Glomerular visceral epithelial cell (primary cell): ENCODE results near the gene LPP.

Experiments used
- DNase-seq: peaks from one replicate; pipeline ENCODE4 v3.0.0-alpha.2; 2016; ENCODE audit errors: extremely low spot score

The LPP gene

DNA sequence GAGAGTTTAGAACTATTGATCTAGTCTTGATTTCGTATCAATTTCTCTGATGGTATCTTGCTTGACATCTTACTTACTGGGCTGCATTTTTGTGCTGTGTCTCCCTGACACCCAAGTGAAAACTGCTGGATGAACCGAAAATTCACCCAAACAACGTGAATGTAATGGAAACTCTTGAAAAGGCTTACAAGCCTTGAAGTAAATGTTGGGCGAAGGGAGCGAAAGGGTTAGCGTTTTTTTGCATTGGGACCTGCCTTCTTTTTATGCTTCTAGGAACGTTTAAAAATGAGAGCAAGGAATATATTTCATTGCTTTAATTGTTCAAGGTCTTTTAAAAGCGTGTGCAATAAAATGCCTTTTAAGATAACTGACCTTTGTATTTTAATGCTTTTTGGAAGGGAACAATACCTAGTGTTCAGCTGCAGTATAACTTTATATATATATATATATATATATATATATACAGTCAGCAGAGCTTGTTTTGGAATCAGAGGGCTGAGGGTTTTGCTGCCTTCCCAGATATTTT, 94.1 kb downstream of the LPP start:
- no peak for DNase-seq

GRCh38 chr3:188253123-188253793, 99.3 kb downstream of the LPP start:
- no peak for DNase-seq

- DNase-seq, result no peak
Measured at GRCh38 chr3:188253800-188254452, 100.0 kb downstream of the LPP start.

- DNase-seq, result no peak
Measured at GRCh38 chr3:188254520-188255070, 100.6 kb downstream of the LPP start.

- DNase-seq, result no peak
Measured at GRCh38 chr3:188255190-188255589, 101.2 kb downstream of the LPP start.

GRCh38 chr3:188256758-188257157, 102.8 kb downstream of the LPP start:
- no peak for DNase-seq

- DNase-seq, result no peak
Measured at GRCh38 chr3:188257384-188258026, 103.5 kb downstream of the LPP start.

DNA sequence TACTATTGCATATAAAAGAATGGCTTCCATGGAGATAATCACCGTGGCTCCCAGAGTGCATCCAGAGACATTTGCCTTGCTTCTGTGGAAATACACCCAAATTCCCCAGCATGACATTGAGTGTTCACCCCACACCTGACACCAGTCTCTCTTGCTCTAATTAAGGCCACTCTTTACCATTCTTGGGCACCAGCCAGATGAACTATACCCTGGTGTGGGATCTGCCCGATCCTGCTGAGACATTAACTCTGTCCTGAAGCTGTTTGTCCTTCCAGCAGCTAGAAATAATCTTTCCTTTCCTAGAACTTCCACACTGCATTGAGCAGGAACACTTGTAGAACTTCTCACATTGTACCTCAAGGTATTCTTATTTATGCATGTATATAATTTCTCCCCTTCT, 105.2 kb downstream of the LPP start:
- DNase-seq, result no peak

DNA sequence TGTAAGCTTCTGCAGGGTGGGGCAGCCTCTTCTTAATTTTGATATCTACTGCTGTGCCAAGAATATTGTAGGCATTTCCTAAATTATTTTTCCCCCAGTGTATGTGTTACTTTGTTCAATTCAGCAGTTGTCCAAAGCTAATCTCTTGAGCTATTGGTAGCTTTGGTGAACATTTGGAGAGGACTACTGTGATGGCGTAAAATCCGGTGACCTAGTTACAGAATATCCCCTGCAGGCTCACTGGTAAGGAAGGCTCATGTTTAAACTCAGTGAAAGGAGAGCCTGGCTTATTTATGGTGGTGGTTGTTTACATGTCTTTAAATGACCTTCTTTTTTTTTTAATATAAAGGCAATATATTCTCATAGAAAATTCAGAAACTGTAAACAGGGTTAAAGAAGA, 105.6 kb downstream of the LPP start:
- no peak for DNase-seq

DNA sequence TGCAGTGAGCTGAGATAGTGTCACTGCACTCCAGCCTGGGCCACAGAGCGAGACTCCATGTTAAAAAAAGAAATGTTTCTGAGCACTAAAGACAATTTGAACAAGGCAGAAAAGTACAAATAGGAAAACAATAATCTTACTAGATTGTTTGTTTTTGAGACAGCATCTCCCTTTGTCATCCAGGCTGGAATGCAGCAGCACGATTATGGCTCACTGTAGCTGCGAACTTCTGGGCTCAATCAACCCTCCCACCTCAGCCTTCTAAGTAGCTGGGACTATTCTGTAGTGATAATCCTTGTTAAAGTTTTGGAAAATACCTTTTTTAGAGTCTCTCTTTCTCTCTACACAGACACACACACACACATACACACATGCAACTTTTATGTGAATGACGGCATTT, 107.1 kb downstream of the LPP start:
- DNase-seq, result no peak

- no peak for DNase-seq
Measured at GRCh38 chr3:188262488-188262887, 108.5 kb downstream of the LPP start.

- DNase-seq, result peak; percentile 64
Measured at GRCh38 chr3:188262913-188263683, 109.1 kb downstream of the LPP start.

- DNase-seq, result no peak
Measured at GRCh38 chr3:188264226-188265207, 110.6 kb downstream of the LPP start.

DNA sequence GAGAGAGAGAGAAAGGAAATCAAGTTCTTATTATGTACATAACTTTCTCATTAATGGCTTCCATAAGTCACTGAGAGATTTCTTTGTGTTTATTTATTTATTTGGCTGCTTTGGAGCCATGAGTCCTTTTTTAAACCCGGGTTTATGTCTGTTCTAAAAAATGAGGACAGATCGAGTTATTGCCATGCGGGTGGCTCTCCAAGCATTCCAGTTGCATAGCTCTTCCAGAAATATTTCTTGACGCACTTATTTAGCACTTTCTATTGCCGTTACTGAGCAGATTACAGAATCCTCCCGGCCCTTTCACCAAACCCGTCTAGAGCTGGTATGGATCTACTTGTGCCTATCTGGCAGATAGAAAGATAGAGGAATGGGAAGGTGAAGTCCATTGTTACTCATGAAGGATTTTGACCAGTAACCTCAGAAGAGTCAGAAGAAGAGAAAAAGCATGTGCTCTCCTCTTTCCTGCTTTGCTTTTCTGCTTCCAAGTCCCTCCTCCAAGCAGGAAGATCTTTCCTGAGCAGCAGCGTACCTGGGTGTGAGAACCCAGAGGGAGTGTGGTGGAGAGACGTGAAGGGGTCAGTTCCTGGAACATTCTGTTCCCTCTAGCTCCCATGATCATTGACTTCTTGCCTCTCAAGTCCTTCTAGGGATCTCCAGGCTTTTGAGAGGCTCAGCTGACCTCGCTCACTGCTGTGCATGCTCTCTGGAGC, 112.8 kb downstream of the LPP start:
- DNase-seq, result peak; percentile 55

GRCh38 chr3:188267790-188268335, 113.9 kb downstream of the LPP start:
- no peak for DNase-seq

DNA sequence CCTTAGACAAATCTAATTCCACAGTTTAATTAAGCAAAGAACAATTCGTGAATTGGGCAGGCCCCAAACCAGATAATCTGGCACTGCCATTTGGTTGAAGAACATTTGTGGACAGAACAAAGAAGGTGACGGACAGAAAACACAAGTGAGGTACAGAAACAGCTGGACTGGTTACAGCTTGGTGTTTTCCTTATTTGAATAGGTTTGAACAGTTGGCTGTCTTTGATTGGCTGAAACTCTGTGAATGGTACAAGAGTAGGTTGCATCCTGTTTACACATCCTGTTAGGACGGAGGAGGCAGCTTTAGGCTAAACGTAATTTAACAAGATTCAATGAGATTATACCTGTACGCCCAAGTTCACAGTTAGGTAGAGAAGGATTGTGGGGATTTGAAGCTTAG, 114.4 kb downstream of the LPP start:
- DNase-seq, result no peak

DNA sequence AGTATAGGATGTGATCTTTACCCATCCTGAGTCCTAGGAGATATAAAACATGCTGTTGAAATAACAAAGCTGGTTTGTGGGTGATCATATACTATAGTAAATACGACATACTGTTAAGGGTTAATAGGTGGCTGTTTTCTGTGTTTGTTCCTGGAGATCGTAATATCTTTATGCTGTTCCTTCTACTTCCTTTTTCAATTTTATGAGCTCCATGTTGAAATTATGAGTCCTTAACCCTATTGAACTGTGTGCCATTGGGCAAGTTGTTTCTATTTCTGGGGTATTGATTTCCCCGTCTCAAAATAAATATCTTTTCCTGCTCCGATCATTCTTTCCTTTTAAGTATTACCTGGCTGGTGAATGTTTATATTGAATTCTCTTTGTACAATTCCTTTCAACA, 115.1 kb downstream of the LPP start:
- DNase-seq, result no peak

DNA sequence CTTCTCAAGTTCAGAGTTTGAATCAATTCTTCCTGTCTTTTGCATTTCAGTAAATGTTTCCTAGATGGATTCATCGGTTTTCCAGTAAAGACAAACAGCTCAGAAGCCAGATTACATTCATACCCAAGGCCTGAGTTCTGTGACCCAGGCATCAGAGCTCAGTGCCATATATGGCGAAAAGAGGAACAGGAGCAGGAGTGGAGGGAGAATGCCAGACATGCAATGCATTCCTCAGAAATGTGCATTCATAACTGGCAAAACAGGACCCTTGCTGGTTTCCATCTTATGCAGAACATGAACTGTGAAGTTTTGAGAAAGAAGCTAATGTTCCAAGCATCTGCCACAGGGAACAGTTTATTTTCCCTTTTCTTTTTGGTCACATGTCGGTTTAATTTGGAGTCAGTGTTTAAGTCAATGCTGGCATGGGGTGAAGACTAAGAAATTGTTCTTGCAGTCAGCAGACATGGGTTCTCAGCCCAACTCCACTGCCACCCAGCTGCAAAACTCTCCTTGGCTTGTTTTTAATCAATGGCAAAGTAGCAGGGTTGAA, 116.5 kb downstream of the LPP start:
- peak; percentile 82 for DNase-seq

GRCh38 chr3:188271226-188271914, 117.4 kb downstream of the LPP start:
- DNase-seq, result no peak
